PC-9 (cell line): ENCODE measurements around the gene ELOVL1.

Experiments used
- EZH2 ChIP-seq: fragments of 200-600 bp; sonication (generic); IDR thresholded peaks from 2 replicates; pipeline ENCODE4 v1.8.0; 2017; ENCODE audit warnings: antibody characterized with exemption, low read depth
- TF ChIP-seq, protein P1 (sequence below): fragments of 200-600 bp; sonication (generic); conservative IDR thresholded peaks from 2 replicates; pipeline ENCODE4 v1.6.1; 2017; ENCODE audit warnings: mixed run types, antibody characterized with exemption, mild to moderate bottlenecking, moderate library complexity

DNA sequence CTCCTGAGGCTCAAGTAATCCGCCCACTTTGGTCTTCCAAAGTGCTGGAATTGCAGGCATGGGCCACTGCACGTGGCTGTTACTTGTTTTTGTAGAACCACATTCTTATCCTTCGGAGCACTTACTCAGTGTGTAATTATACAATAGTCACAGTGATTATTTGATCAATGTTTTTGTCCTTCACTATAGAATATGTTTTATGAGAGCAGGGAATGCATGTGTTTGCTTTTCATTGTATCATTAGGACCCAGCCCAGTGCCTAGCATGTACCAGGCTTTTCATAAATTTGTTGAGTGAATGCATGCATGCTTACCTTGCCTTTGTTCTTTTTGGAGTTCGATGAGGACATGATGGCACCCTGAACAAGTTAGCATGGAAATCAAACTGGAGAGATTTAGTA is 27.7 kb upstream of the ELOVL1 start:
- TF ChIP-seq, protein P1, sequence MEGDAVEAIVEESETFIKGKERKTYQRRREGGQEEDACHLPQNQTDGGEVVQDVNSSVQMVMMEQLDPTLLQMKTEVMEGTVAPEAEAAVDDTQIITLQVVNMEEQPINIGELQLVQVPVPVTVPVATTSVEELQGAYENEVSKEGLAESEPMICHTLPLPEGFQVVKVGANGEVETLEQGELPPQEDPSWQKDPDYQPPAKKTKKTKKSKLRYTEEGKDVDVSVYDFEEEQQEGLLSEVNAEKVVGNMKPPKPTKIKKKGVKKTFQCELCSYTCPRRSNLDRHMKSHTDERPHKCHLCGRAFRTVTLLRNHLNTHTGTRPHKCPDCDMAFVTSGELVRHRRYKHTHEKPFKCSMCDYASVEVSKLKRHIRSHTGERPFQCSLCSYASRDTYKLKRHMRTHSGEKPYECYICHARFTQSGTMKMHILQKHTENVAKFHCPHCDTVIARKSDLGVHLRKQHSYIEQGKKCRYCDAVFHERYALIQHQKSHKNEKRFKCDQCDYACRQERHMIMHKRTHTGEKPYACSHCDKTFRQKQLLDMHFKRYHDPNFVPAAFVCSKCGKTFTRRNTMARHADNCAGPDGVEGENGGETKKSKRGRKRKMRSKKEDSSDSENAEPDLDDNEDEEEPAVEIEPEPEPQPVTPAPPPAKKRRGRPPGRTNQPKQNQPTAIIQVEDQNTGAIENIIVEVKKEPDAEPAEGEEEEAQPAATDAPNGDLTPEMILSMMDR, result no peak
- no peak for TF ChIP-seq EZH2
